TTC549 (cell line): Measurements from ENCODE around the gene DYRK1B.
"Not testable (repeated sequence)": the region's sequence is repeated elsewhere in the genome, so short reads cannot be mapped to it uniquely, and the experiment has no call there.

Experiments
- FAIRE-seq: peaks from 2 replicates; lab custom pipeline; 2012; peaks lifted over from hg19 to GRCh38; lab: Jason Lieb, UNC

The DYRK1B gene

DNA sequence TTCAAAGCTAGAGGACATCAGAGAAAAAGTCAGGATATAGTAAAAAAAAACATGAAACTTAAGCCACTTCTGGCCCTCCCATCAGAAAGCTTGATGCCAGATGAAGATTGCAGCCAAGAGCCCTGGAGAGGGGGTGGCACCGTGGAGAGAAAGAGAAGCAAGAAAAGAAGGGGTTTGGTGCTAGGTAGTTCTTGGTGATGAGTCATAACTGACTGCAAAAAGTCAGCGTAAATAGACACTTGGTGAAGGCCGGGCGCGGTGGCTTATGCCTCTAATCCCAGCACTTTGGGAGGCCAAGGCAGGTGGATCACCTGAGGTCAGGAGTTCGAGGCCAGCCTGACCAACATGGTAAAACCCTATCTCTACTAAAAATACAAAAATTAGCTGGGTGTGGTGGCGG lies 25.3 kb downstream of the DYRK1B start:
- FAIRE-seq: not testable (repeated sequence)

DNA sequence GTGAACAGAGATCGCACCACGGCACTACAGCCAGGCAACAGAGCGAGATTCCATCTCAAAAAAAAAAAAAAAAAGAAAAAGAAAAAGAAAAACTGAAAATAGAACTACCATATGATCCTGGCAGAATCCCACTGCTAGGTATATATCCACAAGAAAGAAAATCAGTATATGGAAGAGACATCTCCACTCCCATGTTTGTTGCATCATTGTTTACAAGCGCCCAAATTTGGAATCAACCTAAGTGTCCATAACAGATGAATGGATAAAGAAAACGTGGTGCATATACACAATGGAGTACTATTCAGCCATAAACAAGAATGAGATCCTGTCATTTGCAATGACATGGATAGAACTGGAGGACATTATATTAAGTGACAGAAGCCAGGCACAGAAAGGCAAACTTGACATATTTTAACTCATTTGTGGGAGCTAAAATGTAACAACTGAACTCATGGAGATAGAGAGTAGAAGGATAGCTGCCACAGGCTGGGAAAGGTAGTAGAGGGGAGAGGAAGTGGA lies 26.1 kb downstream of the DYRK1B start:
- FAIRE-seq: no peak

DNA sequence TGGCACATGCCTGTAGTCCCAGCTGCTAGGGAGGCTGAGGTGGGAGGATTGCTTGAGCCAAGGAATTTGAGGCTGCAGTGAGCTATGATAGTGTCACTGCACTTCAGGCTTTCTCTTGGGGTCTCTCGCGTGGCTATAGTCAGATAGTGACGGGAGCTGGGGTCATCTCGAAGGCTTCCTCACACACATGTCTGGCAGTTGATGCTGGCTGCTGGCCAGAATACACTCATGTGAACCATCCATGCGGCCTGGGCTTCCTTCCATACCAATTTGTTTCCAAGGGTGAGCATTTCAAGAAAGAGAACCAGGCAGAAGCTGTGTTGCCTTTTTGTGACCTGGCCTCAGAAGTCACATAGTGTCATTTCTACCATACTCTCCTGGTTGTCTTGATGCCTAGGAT lies 28.9 kb downstream of the DYRK1B start:
- no peak for FAIRE-seq

DNA sequence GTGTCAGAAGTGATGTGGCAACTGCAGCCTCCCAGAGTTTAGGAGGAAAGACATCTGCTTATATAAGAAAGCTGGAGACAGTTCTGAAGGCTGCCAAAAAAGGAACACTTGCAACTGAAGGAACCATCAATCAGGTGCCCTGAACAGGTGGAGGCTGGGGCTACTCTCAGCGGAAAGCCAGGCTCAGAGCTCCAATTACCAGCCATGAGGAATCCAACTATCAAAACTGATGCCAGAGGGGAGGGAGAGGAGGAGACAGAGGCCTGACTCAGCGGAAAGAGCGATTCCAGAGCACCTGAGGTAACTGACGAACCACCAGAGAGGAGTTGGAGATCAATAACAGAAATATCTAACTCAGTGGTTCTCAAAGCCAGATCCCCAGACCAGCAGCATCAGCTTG lies 31.0 kb downstream of the DYRK1B start:
- no peak for FAIRE-seq

DNA sequence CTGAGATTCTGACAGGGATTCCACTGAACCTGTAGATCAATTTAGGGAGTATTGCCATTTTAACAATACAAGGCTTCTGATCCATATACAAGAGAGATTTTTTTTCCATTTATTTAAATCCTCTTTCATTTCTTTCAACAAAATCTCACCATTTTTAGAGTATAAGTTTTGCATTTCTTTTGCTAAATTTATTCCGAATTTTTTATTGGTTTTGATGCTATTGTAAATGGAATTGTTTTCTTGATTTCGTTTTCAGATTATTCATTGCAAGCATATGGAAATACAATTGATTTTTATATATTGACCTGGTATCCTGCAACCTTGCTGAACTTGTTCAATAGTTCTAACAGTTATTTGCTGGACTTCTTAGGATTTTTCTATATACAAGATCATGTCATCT lies 36.9 kb downstream of the DYRK1B start:
- no peak for FAIRE-seq

DNA sequence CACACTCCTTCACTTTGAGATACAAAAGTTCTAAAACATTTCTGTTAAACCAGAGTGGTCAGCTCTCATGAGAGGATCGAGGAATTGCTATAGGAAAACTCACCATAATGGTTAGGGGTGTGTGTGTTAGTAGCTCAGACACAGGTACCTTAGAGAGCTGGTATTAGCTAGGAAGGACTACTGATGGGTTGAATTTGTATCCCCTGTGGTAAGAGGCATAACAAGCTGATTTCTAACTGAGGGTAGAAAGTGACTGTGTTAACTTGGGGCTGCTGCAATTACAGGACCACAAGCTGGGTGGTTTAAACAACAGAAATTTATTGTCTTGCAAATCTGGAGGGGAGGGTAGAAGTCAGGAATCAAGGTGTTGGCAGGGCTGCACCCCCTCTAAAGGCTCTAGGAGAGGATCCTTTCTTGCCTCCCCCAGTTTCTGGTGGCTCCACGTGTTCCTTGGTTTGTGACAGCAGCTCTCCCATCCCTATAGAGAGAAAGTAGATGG lies 37.9 kb downstream of the DYRK1B start:
- no peak for FAIRE-seq

DNA sequence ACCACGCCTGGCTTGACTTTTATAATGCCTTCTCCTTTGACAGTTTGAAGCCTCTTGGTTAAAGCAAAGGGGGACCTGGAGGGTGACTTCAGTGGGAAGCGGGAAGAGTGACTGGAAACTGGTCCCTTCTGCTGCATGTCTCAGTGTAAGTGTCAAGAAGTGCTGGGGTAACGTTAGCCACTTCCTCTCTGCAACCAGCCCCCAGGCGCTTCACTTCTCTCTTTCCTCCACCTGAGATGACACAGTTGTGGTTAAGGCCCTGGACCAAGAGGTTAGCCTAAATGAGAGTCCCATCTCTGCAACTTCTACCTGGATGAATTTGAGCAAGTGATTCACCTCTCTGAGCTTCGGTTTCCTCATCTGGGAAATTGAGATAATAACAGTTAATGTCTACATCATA lies 39.0 kb downstream of the DYRK1B start:
- FAIRE-seq: no peak

DNA sequence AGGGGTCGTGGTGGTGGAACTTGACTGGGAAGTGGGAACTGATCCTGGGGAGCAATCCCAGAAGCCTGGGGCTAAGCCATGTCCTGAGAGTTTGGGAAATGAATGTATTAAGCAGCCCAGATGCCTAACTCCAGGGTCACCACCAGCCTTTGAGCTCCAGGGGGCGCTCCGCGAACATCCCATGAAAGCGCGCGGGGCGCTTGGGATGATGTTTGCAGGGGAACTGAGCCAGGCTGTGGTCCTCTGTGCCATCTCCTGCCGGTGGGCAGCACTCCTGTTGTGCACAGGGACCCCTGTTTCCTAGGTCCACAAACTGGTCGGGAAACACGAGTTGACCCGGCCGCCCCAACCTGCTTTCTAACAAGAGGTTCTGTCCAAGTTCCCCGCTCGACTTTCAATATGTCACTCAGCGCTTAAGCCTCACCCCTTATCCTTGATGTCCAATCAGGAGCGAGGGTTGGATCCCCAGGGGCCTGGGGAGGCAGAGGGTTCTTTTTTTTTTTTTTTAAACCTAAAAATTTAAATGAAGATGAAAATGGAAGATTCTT lies 40.9 kb downstream of the DYRK1B start:
- FAIRE-seq: no peak

DNA sequence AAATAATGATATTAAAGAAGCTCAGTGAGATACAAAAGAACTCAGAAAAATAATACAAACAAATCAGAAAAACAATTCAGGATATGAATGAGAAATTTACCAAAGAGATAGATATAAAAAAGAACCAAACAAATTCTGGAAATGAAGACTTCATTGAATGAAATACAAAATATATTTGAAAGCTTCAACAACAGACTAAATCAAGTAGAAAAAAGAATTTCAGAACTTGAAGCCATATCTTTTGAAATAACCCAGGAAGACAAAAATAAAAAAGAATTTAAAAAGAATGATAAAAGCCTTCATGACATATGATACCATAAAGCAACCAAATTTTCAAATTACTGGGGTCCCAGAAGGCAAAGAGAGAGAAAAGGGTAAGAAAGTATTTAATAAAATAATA lies 45.7 kb downstream of the DYRK1B start:
- FAIRE-seq: no peak

DNA sequence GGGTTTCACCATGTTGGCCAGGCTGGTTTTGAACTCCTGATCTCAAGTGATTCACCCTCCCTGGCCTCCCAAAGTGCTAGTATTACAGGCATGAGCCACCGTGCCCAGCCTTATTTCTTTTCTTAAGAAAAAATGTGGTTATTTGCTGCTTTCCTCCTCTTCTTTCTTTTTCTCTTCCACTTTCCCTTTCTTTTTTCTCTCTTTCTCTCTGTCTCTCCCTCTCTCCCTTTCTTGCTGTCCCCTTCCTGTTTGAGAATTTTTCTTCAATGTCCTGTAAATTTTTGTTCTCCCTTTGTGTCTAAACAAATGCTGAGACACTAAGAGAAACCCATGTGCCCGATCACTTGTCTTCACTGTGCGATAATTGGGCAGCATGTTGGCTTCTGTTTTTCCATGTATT lies 53.1 kb downstream of the DYRK1B start:
- no peak for FAIRE-seq

DNA sequence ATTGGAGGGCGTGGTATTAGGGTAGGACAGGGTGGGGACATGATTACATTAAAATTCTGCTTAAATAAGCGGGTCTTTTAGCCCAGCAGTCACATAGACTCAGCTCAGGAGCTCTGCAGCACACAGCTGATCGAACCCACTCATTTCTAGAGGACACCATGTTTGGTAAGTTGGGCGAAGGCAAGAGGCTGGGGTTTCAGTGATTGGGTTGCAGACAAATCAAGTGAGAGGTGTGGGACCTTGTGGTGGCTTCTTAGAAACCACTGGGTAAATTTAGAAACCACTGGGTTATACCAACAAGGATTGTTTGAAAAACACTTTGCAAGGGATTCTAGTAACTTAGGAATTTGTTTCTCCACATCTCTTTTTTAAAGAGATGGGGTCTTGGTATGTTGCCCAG lies 55.2 kb downstream of the DYRK1B start, which contains the start of gene LEUTX:
Gene LEUTX (plus strand): TSS at position 92 of the 400 bp plus-strand sequence. CDS start 67 bp downstream, at position 159.
- no peak for FAIRE-seq
